HFF-Myc (cell line): ENCODE data around the gene UCN.
A peak's percentile ranks its signal among the peaks of the same experiment; 100 is the strongest.
"Not testable (repeated sequence)": the region's sequence is repeated elsewhere in the genome, so short reads cannot be mapped to it uniquely, and the experiment has no call there.

Experiments used
- DNase-seq: peaks from one replicate; pipeline ENCODE4 v3.0.0-alpha.2; 2011; ENCODE audit warnings: low read depth; ENCODE audit errors: extremely low read depth
- H3K4me3 ChIP-seq: replicated peaks from 2 replicates; pipeline ENCODE4 v1.5.1; 2011; ENCODE audit warnings: low read depth, mild to moderate bottlenecking, control low read depth, low read length
- TF ChIP-seq, protein P1 (sequence below): IDR thresholded peaks from 2 replicates; pipeline ENCODE4 v1.5.1; 2012; ENCODE audit warnings: mild to moderate bottlenecking, low read depth, low read length, control low read depth; ENCODE audit errors: missing control alignments

Gene UCN

DNA sequence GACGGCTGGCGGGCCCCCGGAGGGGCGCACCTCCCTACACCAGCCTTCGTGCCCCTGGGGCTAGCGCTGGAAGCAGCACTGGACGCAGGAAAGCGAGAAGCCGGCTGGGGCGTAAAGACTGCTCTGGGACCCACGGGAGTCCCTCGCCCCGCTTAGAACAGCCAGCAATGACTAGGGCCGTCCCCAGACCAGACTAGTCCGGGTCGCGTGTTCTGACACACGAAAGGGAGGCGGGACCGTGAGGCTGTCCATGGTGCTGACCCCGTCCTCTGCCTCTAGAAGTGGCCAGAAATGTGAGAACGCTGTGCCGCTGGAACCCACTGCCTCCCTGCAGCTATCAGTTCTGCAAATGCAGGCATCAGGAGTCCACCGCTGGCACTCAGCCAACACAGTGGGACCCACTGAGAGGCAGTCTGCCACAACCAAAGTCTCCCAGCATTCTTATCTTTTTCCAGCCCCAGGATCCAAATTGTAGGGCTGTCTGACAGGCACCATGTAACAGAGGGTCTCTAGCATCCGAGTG is at the start of gene UCN:
Gene UCN, minus strand, starts transcription at position 87 of the 523 bp plus-strand sequence. CDS start 550 bp downstream, outside the sequence.
- no peak for DNase-seq
- H3K4me3 ChIP-seq: no peak within 1 kb of the TSS
- TF ChIP-seq, protein P1, sequence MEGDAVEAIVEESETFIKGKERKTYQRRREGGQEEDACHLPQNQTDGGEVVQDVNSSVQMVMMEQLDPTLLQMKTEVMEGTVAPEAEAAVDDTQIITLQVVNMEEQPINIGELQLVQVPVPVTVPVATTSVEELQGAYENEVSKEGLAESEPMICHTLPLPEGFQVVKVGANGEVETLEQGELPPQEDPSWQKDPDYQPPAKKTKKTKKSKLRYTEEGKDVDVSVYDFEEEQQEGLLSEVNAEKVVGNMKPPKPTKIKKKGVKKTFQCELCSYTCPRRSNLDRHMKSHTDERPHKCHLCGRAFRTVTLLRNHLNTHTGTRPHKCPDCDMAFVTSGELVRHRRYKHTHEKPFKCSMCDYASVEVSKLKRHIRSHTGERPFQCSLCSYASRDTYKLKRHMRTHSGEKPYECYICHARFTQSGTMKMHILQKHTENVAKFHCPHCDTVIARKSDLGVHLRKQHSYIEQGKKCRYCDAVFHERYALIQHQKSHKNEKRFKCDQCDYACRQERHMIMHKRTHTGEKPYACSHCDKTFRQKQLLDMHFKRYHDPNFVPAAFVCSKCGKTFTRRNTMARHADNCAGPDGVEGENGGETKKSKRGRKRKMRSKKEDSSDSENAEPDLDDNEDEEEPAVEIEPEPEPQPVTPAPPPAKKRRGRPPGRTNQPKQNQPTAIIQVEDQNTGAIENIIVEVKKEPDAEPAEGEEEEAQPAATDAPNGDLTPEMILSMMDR: no peak

- DNase-seq: peak; percentile 96
- peak within 1 kb of the TSS; percentile 84 for H3K4me3 ChIP-seq
- TF ChIP-seq, protein P1: no peak
These were observed 48.3 kb upstream of the UCN start, which contains the start of gene GTF3C2 for GRCh38 chr2:27356382-27357181. Gene GTF3C2 (minus strand): TSS chr2:27356764. CDS start chr2:27343554, 13,210 bp downstream.

- H3K4me3 ChIP-seq: peak overlapping the region; percentile 84
- DNase-seq: no peak
- TF ChIP-seq, protein P1: no peak
These were observed 47.8 kb upstream of the UCN start for GRCh38 chr2:27356056-27356381.

DNA sequence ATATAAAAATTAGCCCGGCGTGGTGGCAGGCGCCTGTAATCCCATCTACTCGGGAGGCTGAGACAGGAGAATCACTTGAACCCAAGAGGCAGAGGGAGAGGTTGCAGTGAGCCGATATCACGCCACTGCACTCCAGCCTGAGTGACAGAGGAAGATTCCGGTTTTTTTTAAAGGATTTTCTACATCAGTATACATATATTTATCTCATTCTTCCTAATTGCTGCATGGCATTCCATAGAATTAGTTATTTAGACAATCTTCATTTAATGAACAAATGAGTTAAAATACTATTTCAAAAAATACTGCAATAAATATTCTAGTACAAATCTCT is 46.3 kb upstream of the UCN start:
- no peak for DNase-seq
- TF ChIP-seq, protein P1: no peak
- peak overlapping the region; percentile 8 for H3K4me3 ChIP-seq

GRCh38 chr2:27353762-27354596 is 45.7 kb upstream of the UCN start:
- peak overlapping the region; percentile 8; the same call in 1 of the 2 replicates for H3K4me3 ChIP-seq
- DNase-seq: no peak
- TF ChIP-seq, protein P1: no peak

DNA sequence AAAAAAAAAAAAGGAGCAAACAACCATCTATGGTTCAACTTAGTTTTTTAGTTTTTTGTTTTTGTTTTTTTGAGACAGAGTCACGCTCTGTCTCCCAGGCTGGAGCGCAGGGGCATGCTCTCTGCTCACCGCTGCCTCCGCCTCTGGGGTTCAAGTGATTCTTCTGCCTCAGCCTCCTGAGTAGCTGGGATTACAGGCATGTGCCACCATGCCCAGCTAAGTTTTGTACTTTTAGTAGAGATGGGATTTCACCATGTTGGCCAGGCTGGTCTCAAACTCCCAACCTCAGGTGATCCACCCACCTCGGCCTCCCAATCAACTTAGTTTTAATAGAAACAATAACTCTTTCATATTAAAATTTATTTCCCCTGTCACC is 45.1 kb upstream of the UCN start:
- not testable (repeated sequence) for H3K4me3 ChIP-seq

More for the DNA sequence above, 45.1 kb upstream of the UCN start:
- DNase-seq: not testable (repeated sequence)
